Left renal cortex interstitium (tissue), 4 donors: ENCODE results near the gene NCKAP5. TPM values are rescaled to one million over a fixed set of nuclear protein-coding genes. Genes with fewer than 3 reads are reported as not detected.

ENCODE experiments used
- DNase-seq, 4 donors: peaks; one replicate each; pipeline ENCODE4 v3.0.0-alpha.2; 2013; ENCODE audit warnings: low read depth in 4 of 4, low spot score in 2 of 4, missing footprints in 1 of 4
- polyA plus RNA-seq, 4 donors: library from polyadenylated mRNA; unstranded; fragments of 120-200 nt; gene quantifications; one replicate each; pipeline ENCODE4 v1.2.1, GENCODE V29; 2013; ENCODE audit not compliant: insufficient read length in 4 of 4

The NCKAP5 gene
- polyA plus RNA-seq, 4 donors, result 5.9 to 8.1 (median 7.0) TPM

- DNase-seq, result no peak
These were observed 769.9 kb downstream of the NCKAP5 start for GRCh38 chr2:132798341-132798740.

- DNase-seq, result no peak
These were observed 770.7 kb downstream of the NCKAP5 start for GRCh38 chr2:132797556-132797955.

- DNase-seq, result no peak
These were observed 771.2 kb downstream of the NCKAP5 start for GRCh38 chr2:132797071-132797470.

GRCh38 chr2:132795220-132795619 is 773.0 kb downstream of the NCKAP5 start:
- no peak for DNase-seq

GRCh38 chr2:132793532-132793931 is 774.7 kb downstream of the NCKAP5 start:
- no peak for DNase-seq

GRCh38 chr2:132790207-132790785 is 778.0 kb downstream of the NCKAP5 start:
- DNase-seq, result no peak

- DNase-seq, result no peak
These were observed 779.2 kb downstream of the NCKAP5 start for GRCh38 chr2:132789066-132789465.

GRCh38 chr2:132788310-132788838 is 779.9 kb downstream of the NCKAP5 start:
- no peak for DNase-seq

- no peak for DNase-seq
These were observed 784.4 kb downstream of the NCKAP5 start for GRCh38 chr2:132783883-132784282.

- no peak for DNase-seq
These were observed 786.0 kb downstream of the NCKAP5 start for GRCh38 chr2:132782176-132782783.

GRCh38 chr2:132780651-132781050 is 787.6 kb downstream of the NCKAP5 start:
- no peak for DNase-seq

GRCh38 chr2:132779206-132779721 is 789.0 kb downstream of the NCKAP5 start:
- DNase-seq, result no peak

GRCh38 chr2:132776287-132776686 is 792.0 kb downstream of the NCKAP5 start:
- no peak for DNase-seq

GRCh38 chr2:132774189-132774588 is 794.1 kb downstream of the NCKAP5 start:
- DNase-seq, result no peak

GRCh38 chr2:132773331-132773730 is 794.9 kb downstream of the NCKAP5 start:
- DNase-seq, result no peak

- no peak for DNase-seq
These were observed 795.9 kb downstream of the NCKAP5 start for GRCh38 chr2:132772340-132772739.

GRCh38 chr2:132766573-132766972 is 801.7 kb downstream of the NCKAP5 start:
- DNase-seq, result no peak

GRCh38 chr2:132761437-132761836 is 806.8 kb downstream of the NCKAP5 start:
- no peak for DNase-seq

GRCh38 chr2:132760971-132761370 is 807.3 kb downstream of the NCKAP5 start:
- DNase-seq, result no peak

- no peak for DNase-seq
These were observed 807.9 kb downstream of the NCKAP5 start for GRCh38 chr2:132760405-132760804.

GRCh38 chr2:132758995-132759394 is 809.3 kb downstream of the NCKAP5 start:
- no peak for DNase-seq

- no peak for DNase-seq
These were observed 810.6 kb downstream of the NCKAP5 start for GRCh38 chr2:132757676-132758075.
